Neural cell (in vitro differentiated cells): ENCODE measurements around the gene LMO3.

Experiments
- CTCF ChIP-seq: fragments of 450-650 bp; IDR thresholded peaks from 2 replicates; pipeline ENCODE4 v1.5.1; 2014; ENCODE audit warnings: antibody characterized with exemption, mild to moderate bottlenecking, moderate library complexity; ENCODE audit not compliant: poor library complexity, severe bottlenecking
- MXI1 ChIP-seq: fragments of 450-650 bp; conservative IDR thresholded peaks from 2 replicates; pipeline ENCODE4 v1.6.1; 2014; ENCODE audit warnings: antibody characterized with exemption, mild to moderate bottlenecking; ENCODE audit not compliant: poor library complexity, severe bottlenecking
- POLR2AphosphoS5 ChIP-seq: IDR thresholded peaks from 2 replicates; pipeline ENCODE4 v1.6.1; 2012
- RAD21 ChIP-seq: fragments of 450-650 bp; conservative IDR thresholded peaks from 2 replicates; pipeline ENCODE4 v1.6.1; 2014; ENCODE audit warnings: antibody characterized with exemption, mild to moderate bottlenecking, moderate library complexity
- SMC3 ChIP-seq: fragments of 450-650 bp; conservative IDR thresholded peaks from 2 replicates; pipeline ENCODE4 v1.6.1; 2014; ENCODE audit warnings: antibody characterized with exemption, mild to moderate bottlenecking, moderate library complexity; ENCODE audit not compliant: poor library complexity
- TAF1 ChIP-seq: IDR thresholded peaks from 2 replicates; pipeline ENCODE4 v1.6.1; 2012; ENCODE audit warnings: low read depth

- TF ChIP-seq CTCF: no peak
- no peak for TF ChIP-seq TAF1
- no peak for TF ChIP-seq POLR2AphosphoS5
- TF ChIP-seq SMC3: no peak
- no peak for TF ChIP-seq RAD21
- no peak for TF ChIP-seq MXI1
These were observed 106.4 kb downstream of the LMO3 start for GRCh38 chr12:16499611-16500010.
